Ectodermal cell (in vitro differentiated cells): ENCODE measurements around the gene TNFRSF1B.

ENCODE experiments used
- H3K27ac ChIP-seq: 2 replicates; pipeline ENCODE4 v1.7.0; 2013; ENCODE audit warnings: mild to moderate bottlenecking, low read depth, low read length; ENCODE audit not compliant: insufficient read depth, poor library complexity, severe bottlenecking
- H3K27me3 ChIP-seq: 2 replicates; pipeline ENCODE4 v1.7.0; 2013; ENCODE audit warnings: mild to moderate bottlenecking, low read length; ENCODE audit not compliant: insufficient read depth, control insufficient read depth, poor library complexity, severe bottlenecking
- H3K36me3 ChIP-seq: one replicate; pipeline ENCODE4 v1.7.0; 2013; ENCODE audit warnings: low read length; ENCODE audit not compliant: control insufficient read depth, insufficient read depth
- H3K4me1 ChIP-seq: one replicate; pipeline ENCODE4 v1.7.0; 2013; ENCODE audit warnings: low read length; ENCODE audit not compliant: control insufficient read depth, insufficient read depth
- H3K4me3 ChIP-seq: 2 replicates; pipeline ENCODE4 v1.7.0; 2013; ENCODE audit warnings: low read depth, low read length, control low read depth; ENCODE audit not compliant: insufficient read depth
- H3K9me3 ChIP-seq: 2 replicates; pipeline ENCODE4 v1.7.0; 2013; ENCODE audit warnings: mild to moderate bottlenecking, low read length, moderate library complexity; ENCODE audit not compliant: control insufficient read depth
- WGBS, 2 experiments: methylation state at CpG; one replicate each; pipeline ENCODE4 v1.1.7; 2013; ENCODE audit warnings: missing lambda C conversion rate in 2 of 2; 5-methylcytosine and 5-hydroxymethylcytosine counted together

Gene TNFRSF1B

GRCh38 chr1:12184008-12184681, 17.4 kb downstream of the TNFRSF1B start:
- 35 to 40% methylated on average over 9 to 10 of the region's 10 CpGs for WGBS, 2 experiments
- Histone ChIP-seq H3K36me3 (no peaks in the 10 kb centered on the region), H3K9me3 (no peaks in the 10 kb centered on the region), H3K27me3 (no peaks in the 10 kb centered on the region), H3K27ac (peak overlapping the region; percentile 56), H3K4me3 (no peak overlapping the region), H3K4me1 (peaks cover 11% of the 10 kb centered on the region)

GRCh38 chr1:12185036-12185917, 18.5 kb downstream of the TNFRSF1B start:
- Histone ChIP-seq H3K4me1 (peaks cover 11% of the 10 kb centered on the region), H3K27ac (no peak overlapping the region), H3K9me3 (no peaks in the 10 kb centered on the region), H3K27me3 (no peaks in the 10 kb centered on the region), H3K36me3 (no peaks in the 10 kb centered on the region), H3K4me3 (no peak overlapping the region)
- WGBS, 2 experiments = 93% methylated on average over 19 of the region's 19 CpGs

GRCh38 chr1:12185918-12186678, 19.3 kb downstream of the TNFRSF1B start:
- Histone ChIP-seq H3K4me3 (no peak overlapping the region), H3K36me3 (no peaks in the 10 kb centered on the region), H3K9me3 (no peaks in the 10 kb centered on the region), H3K27ac (no peak overlapping the region), H3K27me3 (no peaks in the 10 kb centered on the region), H3K4me1 (peaks cover 11% of the 10 kb centered on the region)
- 93% methylated on average over 13 of the region's 13 CpGs for WGBS, 2 experiments

DNA sequence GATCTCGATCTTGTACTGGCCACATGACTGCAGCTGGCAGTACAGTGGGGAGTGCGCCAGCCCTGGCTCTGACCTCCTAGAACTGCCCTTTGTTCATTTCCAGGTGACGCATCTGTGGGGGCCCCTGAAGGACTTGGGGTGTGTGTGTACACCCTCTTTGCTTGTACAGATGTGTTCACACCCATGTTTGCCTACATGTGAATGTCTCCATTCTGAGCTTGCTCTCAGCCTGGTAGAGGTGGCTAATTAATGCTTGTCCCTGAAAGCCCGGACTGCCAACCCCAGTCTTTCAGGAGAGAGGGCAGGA, 19.8 kb downstream of the TNFRSF1B start:
- H3K4me3 ChIP-seq = no peak overlapping the region
- H3K36me3 ChIP-seq = no peaks in the 10 kb centered on the region
- peaks cover 11% of the 10 kb centered on the region for H3K4me1 ChIP-seq
- 93 to 94% methylated on average over 4 of the region's 4 CpGs for WGBS, 2 experiments
- H3K27ac ChIP-seq = no peak overlapping the region
- H3K9me3 ChIP-seq = no peaks in the 10 kb centered on the region
- H3K27me3 ChIP-seq = no peaks in the 10 kb centered on the region

DNA sequence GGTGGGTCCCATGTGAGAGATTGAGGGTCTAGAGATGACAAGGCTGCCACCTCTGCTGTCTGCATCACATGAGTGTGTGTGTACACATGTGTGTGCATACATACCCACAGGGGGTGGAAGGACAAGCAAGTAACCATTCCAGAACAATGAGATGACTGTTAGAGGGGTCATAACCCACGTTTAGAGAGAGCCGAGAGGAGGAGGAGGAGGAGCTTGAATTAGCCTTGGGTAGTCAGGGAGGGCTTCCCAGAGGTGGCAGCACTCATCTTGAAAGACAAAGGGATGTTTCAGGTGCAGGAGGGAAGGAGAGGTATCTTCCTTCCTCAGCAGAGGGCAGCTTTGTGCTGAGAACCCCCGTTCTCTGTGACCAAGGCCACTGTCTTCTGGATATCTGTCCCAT, 21.3 kb downstream of the TNFRSF1B start:
- Histone ChIP-seq H3K4me3 (no peak overlapping the region), H3K4me1 (peaks cover 11% of the 10 kb centered on the region), H3K27me3 (no peaks in the 10 kb centered on the region), H3K9me3 (no peaks in the 10 kb centered on the region), H3K27ac (no peak overlapping the region), H3K36me3 (no peaks in the 10 kb centered on the region)
- WGBS, 2 experiments = 44 to 49% methylated on average over 3 of the region's 3 CpGs

DNA sequence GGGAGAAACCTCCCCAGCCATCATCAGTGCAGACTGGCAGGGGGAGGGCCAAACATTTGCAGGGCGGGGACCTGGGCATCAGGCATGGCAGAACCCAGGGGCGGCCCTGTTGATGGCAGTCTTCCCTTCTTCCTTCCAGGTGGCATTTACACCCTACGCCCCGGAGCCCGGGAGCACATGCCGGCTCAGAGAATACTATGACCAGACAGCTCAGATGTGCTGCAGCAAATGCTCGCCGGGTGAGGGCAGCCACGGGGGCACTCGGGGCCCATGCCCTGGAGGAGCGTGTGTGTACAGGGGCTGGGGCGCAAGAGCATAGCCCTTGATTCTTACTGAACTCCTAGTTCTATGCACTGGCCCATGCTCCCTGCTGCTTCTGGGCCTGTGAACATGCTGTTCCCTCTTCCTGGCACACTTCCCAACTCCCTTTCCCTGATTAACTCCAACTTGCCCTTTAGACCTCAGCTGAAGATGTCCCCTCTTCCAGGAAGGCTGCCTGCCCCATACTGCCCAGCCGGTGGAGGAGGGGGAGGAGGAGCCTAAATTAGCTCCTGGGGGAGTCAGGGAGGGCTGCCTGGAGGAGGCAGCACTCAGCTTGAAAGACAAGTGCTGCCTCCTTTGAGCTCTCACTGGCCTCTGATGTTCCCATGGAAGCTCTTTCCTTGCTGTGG, 22.0 kb downstream of the TNFRSF1B start:
- Histone ChIP-seq H3K4me3 (no peak overlapping the region), H3K27ac (no peak overlapping the region), H3K27me3 (no peaks in the 10 kb centered on the region), H3K36me3 (no peaks in the 10 kb centered on the region), H3K9me3 (no peaks in the 10 kb centered on the region), H3K4me1 (peaks cover 11% of the 10 kb centered on the region)
- 85 to 88% methylated on average over 13 of the region's 13 CpGs for WGBS, 2 experiments

DNA sequence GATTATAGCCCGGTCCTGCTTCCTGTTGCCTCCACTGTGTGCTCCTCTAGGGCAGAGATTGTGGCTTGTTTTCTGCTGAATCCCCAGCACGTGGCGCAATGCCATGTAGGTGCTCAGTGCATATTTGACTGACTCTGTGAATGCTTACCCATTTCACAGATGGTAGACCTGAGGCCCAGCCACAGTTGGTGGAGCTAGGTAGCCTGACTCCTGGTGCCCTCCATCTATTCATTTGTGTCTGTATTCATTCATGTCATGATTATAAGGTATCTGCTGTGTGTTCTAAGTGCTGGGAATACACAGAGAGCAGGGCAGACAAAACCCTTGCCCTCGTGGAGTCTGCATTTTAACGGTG, 22.5 kb downstream of the TNFRSF1B start:
- Histone ChIP-seq H3K4me1 (peaks cover 8% of the 10 kb centered on the region), H3K27me3 (no peaks in the 10 kb centered on the region), H3K9me3 (no peaks in the 10 kb centered on the region), H3K27ac (no peak overlapping the region), H3K36me3 (no peaks in the 10 kb centered on the region), H3K4me3 (no peak overlapping the region)
- WGBS, 2 experiments = 83% methylated on average over 5 of the region's 5 CpGs

DNA sequence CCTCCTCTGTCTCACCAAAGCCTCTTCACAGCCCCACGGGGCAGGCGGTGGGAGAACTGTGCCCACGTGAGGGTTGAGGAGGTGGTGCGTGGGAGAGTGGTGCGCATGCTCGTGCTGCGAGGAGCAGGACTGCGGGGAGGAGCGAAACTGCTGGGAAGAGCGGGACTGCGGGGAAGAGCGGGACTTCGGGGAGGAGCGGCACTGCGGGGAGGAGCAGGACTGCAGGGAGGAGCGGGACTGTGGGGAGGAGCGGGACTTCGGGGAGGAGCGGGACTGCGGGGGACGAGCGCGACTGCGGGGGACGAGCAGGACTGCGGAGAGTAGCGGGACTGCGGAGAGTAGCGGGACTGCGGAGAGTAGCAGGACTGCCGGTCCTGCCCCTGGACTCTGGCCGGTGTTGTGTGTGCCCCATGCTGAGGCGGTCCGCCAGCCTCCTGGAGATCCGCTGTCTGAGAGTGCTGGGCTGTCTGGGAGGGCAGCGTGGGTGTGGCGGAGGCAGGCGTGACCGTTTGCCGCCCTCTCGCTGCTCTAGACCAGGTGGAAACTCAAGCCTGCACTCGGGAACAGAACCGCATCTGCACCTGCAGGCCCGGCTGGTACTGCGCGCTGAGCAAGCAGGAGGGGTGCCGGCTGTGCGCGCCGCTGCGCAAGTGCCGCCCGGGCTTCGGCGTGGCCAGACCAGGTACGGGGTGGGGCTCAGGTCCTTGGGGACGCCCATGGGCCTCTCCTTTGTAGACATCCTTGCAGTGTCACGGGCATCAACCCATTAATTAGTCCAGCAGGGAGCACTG, 24.6 kb downstream of the TNFRSF1B start:
- no peaks in the 10 kb centered on the region for H3K4me1 ChIP-seq
- WGBS, 2 experiments = 91 to 92% methylated on average over 58 of the region's 58 CpGs
- no peaks in the 10 kb centered on the region for H3K36me3 ChIP-seq
- H3K9me3 ChIP-seq = no peaks in the 10 kb centered on the region
- H3K4me3 ChIP-seq = no peak overlapping the region
- no peak overlapping the region for H3K27ac ChIP-seq
- H3K27me3 ChIP-seq = no peaks in the 10 kb centered on the region

- no peaks in the 10 kb centered on the region for H3K27me3 ChIP-seq
- H3K9me3 ChIP-seq = no peaks in the 10 kb centered on the region
- 94% methylated on average over 12 to 14 of the region's 14 CpGs for WGBS, 2 experiments
- H3K4me1 ChIP-seq = peaks cover 9% of the 10 kb centered on the region
- no peak overlapping the region for H3K4me3 ChIP-seq
- H3K36me3 ChIP-seq = no peaks in the 10 kb centered on the region
- H3K27ac ChIP-seq = no peak overlapping the region
Measured at GRCh38 chr1:12194666-12195216, 27.9 kb downstream of the TNFRSF1B start.
